NCI-H1436 treated with DMSO at 0.1 percent for 48 hours (cell line): Measurements from ENCODE around the gene ALAS1.
A peak's percentile ranks its signal among the peaks of the same experiment; 100 is the strongest.
"Not testable (repeated sequence)": the region's sequence is repeated elsewhere in the genome, so short reads cannot be mapped to it uniquely, and the experiment has no call there.

ENCODE experiments used
- DNase-seq: peaks from one replicate; lab custom pipeline; 2025; lab: John Stamatoyannopoulos, UW

Gene ALAS1

DNA sequence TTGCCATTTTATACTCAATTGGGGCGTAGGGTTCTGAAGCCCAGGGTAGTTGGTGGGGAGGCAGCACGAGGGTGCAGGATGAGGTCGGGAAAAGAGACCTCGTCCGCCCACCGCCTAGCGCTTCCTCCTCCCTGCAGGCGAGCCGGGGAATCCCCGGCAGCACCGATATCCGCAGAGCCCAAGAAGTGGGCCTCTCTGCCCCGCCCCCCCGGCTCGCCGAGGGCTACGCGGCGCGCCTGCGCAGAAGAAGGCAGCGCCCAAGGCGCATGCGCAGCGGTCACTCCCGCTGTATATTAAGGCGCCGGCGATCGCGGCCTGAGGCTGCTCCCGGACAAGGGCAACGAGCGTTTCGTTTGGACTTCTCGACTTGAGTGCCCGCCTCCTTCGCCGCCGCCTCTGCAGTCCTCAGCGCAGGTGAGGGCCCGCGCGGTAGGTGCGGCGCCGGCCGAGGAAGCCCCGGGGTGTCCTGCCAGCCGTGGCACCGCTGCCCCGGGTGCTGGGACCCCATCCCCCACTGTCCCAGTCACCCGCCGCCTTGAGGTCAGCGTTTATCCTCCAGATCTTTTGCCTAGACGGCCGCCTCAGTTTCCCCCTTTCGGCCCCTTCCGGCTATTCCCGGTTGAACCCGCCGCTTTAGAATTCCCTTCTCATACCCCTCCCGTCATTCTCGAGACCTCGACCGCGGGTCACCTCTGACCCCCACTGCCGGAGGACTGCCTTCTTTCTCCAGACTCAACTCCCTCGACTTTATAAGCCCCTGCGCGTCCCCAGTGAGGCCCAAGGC, at the start of gene ALAS1:
TSS of gene ALAS1 (plus strand) at position 319 of the 784 bp plus-strand sequence. CDS start 1,082 bp downstream, outside the sequence.
- peak; percentile 30 for DNase-seq

DNA sequence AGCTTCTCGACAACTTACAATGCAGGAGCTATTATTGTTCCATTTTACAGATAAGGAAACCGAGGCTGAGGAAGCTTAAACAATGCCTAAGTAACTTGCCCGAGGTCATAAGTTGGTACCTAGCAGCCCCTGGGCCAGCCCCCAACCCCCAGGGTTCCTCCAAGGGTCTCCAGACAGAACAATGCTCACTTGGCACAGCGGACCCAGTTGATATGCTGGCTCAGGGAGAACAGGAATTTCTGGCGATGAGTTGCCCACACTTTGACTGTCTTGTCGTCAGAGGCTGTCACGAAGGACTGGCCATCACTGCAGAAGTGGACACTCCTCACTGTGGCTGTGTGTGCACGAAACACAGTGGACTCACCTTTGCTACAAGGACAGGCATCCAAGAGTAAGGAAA, 48.9 kb upstream of the ALAS1 start:
- no peak for DNase-seq

DNA sequence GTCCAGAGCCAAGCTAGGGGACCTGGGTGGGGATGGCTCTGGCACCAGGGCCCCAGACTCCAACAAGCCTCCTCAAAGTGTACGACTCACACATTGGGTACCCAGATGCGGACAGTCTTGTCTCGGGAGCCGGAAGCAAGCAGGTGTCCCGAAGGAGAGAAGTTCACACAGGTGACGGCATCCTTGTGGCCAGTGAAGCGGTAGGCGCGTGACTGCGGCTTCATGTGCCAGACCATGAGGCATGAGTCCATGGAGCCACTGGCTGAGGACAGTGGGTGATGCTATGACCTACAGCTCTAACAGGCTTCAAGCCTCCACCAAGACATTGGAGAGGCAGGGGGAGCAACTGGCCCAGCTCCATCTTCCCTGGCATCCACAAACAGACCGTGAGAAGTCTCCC, 48.2 kb upstream of the ALAS1 start:
- no peak for DNase-seq

DNA sequence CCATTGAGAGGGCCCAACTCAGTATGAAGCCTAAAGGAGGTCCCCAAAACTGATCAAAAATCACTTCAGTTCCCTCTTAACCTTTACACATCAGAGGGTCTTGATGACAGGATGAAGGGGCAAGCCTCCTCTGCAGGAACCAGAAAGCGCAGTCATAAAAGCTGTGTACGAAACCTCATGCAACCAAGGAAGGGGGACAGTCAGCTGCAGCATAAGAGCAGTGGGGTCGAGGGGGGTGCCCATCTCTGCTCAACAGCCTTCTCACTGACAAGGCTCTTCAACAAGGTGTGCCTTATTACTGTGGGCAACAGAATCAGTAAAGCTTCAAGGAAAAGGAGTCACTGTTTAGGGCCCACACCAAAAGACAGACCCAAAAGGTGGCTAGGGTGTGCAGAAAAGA, 47.6 kb upstream of the ALAS1 start:
- no peak for DNase-seq

- DNase-seq = no peak
Measured at GRCh38 chr3:52150860-52151259, 47.1 kb upstream of the ALAS1 start.

DNA sequence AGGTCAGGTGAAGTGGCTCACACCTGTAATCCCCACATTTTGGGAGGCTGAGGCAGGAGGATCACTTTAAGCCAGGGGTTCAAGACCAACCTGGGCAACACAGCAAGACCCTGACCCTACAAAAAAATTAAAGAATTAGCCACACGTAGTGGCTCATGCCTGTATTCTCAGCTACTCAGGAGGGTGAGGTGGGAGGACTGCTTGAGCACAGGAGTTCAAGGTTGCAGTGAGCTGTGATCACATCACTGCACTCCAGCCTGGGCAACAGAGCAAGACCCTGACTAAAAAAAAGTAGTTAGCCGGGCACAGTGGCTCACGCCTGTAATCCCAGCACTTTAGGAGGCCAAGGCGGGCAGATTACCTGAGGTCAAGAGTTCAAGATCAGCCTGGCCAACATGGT, 46.0 kb upstream of the ALAS1 start:
- not testable (repeated sequence) for DNase-seq

- no peak for DNase-seq
Measured at GRCh38 chr3:52153389-52154096, 44.4 kb upstream of the ALAS1 start.

DNA sequence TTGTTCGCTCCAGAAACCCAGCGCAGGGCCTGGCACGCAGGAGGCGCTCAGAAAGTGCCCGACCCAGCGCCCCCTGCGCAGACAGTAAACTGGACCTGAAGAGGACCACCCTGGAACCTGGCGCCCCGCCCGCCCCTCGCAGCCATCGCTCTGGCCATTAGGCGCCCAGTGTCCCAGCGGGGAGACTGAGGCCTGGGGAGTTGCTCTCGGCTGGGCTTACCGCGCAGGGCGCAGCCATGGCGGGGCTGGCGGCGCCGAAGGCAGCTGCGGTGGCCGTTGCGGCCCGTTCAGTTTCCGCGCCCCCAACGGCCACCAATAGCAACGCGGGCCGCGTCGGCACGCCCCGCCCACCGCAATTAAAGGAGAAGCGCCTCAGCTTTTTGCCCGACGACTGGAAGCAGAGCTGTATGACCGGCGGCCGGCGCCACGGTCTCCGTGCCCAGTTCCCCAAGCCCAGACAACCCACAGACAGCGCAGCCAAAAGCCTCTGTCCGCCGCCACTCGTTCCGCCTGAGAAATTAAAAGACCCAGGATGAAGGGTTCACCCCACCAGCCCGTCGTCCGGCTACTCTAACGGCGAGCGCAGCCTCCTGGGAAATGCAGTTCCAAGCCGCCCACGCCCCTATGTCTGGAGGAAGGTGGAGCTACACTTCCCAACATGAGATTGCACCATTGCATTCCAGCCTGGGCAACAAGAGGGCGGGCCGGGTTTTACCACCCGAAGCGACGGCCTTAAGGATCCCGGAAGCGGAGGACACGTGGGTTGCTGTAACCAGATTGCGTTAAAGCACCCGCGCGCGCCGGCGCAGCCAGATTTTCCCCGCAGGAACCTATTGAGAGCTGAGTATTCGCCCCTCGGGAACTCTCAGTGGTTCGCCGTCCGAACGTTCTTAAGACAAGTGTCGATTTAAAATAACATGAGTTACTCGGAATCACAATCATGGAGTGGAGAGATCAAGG, 43.5 kb upstream of the ALAS1 start, which contains the start of gene POC1A:
TSS of gene POC1A (minus strand) at position 289 of the 960 bp plus-strand sequence. CDS start at position 238, 51 bp downstream.
- DNase-seq = peak; percentile 27

- DNase-seq = no peak
Measured at GRCh38 chr3:52155912-52156311, 42.0 kb upstream of the ALAS1 start.

GRCh38 chr3:52159503-52159902, 38.5 kb upstream of the ALAS1 start:
- no peak for DNase-seq

DNA sequence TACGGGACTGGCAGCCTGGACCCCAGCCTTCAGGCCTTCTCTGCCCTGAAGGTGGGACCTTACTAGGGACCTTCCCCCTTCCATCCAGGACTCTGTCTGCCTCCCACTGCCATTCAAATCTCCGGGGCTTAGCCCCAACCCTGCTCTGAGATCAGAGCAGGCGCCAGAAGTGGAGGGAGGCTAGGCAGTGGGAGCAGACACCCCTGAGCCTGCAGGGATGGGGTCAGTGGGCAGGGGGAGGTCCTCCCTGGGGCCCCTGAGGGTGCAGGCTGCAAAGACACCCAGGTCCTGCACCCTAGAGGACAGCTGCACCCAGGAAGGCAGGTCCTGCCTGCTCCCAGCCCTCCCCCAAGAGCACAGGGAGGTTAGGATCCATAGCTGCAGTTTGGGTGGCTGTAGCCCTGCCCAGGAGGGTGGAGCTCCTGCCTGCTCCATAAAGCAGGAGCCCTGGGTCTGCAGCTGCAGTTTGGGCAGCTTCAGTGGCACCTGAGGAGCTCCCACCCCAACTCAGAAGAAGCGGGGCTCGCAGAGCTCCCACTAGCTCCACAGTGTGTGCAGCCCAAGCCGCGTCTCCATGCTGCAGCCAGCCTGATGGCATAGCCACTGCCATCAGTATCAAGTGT, 35.6 kb upstream of the ALAS1 start:
- DNase-seq = no peak

- DNase-seq = no peak
Measured at GRCh38 chr3:52167240-52167639, 30.7 kb upstream of the ALAS1 start.

DNA sequence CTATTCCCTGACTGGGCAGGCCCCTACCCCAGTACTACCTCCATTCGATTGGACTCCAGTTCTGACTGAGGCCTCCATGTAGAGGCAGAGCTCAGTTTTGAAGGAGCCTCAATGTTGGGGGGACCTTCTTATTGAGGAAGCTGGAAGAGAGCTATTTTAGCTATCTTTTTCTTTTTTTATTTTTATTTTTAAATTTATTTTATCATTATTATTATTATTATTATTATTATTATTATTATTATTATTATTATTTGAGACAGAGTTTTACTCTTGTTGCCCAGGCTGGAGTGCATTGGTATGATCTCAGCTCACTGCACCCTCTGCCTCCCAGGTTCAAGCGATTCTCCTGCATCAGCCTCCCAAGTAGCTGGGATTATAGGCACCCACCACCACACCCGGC, 27.7 kb upstream of the ALAS1 start:
- DNase-seq = not testable (repeated sequence)

DNA sequence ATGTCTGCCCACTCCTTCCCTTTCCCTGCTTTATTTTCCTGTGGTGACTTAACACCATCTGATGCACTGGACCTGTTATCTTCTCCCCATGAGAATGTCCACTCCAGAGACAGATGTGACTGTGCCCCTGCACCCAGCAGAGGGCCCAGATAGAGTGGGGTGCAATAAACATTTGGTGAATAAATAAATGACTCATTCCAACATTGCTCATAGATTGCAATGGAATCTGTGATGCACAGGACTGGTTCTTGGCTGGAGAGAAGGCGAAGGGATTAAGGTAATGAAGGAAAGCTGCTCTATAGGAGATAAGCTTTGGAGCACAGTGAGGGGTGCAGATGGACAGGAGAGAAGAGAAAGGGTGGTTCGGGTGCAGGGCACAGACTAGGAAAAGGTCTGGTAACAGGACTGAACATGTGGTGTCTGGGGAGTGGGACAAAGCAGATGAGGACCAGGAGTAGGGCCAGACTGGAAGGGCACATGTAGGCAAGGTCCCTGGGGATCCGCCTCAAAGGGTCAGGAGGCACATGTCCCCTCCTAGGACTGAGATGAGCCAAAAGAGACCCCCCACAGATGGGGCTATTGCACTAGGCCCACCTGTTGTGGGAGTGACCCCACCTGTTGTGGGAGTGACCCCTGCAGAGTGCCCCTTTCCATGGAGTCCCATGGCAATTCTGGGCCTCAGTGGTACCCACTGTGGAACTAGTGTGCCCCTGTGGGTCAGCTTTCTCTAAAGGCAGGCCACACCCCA, 26.3 kb upstream of the ALAS1 start:
- DNase-seq = no peak

- DNase-seq = no peak
Measured at GRCh38 chr3:52172262-52172757, 25.6 kb upstream of the ALAS1 start.

DNA sequence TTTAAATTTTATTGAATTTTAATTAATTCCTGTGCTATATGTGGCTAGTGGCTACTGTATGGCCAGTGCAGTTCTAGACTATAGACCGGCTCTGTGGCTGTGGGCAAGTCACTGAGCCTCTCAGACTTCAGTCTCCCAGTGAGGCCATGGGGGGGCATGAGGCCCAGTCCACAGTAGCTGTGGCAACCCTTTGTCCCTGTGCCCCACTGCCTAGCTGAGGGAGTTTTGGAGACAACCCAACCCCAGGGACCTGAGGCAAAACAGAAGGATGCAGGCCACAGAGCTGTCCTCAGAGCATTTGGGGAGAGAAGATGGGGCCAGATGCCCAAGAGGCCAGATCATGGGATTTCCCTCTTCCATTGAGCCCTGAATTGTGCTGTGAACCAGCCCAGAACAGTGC, 24.9 kb upstream of the ALAS1 start:
- no peak for DNase-seq

- no peak for DNase-seq
Measured at GRCh38 chr3:52174896-52175295, 23.1 kb upstream of the ALAS1 start.

DNA sequence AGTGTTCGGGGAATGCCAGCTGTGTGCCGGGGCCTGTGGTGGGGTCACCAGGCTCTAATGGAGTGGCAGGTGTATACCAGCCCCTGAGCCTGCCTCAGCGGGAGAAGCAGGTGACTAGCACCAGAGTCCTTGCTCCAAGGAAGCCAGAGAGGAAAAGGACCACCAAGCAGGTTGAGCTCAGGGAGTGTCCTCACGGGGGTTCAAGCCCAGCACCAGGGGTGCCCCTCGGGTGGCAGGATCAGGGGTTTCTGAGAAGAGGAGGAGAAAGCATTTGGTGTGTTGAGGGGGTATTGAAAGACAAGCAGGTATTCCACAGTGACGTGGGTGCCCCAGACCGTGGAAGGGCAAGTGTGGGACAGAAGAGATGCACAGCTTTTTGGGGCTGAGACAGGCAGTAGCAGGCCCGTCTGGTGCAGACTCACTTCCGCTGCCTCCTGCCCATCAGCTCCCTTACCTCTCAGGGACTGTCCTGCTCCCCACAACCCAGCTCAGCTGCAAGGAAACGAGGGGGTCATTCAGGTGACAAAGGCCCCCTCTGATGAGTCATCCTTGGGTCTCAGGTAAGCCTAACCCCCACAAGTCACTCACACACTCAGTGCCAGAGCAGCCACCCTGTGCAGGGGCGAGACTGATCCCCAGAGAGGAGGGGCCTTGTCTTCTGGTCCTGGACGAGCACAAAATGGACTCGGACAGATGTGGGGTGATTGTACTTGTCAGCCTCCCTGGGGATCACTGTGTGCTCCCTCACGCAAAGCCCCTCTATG, 22.4 kb upstream of the ALAS1 start:
- no peak for DNase-seq

DNA sequence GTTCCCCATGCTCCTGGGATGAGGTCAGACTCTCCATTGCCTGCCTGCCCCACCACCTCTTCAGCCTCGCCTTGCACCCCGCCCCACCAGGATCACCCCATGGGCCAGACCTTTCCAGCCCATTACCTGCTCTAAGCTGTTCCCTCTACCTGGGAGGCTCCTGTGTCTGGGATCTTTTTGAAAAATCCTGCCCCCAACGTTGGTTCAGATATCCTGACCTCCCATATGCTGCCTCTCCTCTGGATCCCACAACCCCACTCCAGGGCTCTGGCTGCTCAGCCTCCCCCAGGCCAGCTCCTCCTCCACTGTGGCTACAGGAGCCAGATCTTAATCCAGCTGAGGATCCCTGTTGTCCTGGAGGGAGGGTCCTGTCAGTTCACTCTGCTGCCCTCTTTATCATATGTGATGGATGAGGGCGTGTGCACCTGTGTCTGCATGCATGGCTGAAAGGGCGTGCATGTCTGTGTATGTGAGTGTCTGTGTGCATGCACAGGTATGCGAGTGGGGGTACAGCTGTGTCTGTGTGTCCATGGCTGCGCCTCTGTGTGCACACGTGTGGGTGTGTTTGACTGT, 21.7 kb upstream of the ALAS1 start:
- DNase-seq = no peak
